BLaER1 treated with 17β-estradiol and CSF1 and Interleukin-3, amounts not matched to agents 10 nM and 100 nM (cell line): ENCODE data around the gene HNRNPA2B1.
A peak's percentile ranks its signal among the peaks of the same experiment; 100 is the strongest.
"Not testable (repeated sequence)": the region's sequence is repeated elsewhere in the genome, so short reads cannot be mapped to it uniquely, and the experiment has no call there.

Experiments used
- H3K27ac ChIP-seq, 11 experiments: shearing (Covaris generic); formaldehyde crosslinking; 2 replicates each; pipeline ENCODE4 v1.8.1; 2022
- H3K27me3 ChIP-seq, 11 experiments: shearing (Covaris generic); formaldehyde crosslinking; 2 replicates each; pipeline ENCODE4 v1.8.1; 2022
- H3K36me3 ChIP-seq, 11 experiments: shearing (Covaris generic); formaldehyde crosslinking; 2 replicates each; pipeline ENCODE4 v1.8.1; 2022
- H3K4me1 ChIP-seq, 10 experiments: shearing (Covaris generic); formaldehyde crosslinking; 2 replicates each; pipeline ENCODE4 v1.8.1; 2022
- H3K4me2 ChIP-seq, 11 experiments: shearing (Covaris generic); formaldehyde crosslinking; 2 replicates each; pipeline ENCODE4 v1.8.1; 2022
- H3K4me3 ChIP-seq, 10 experiments: shearing (Covaris generic); formaldehyde crosslinking; 2 replicates each; pipeline ENCODE4 v1.8.1; 2022
- H3K9ac ChIP-seq, 11 experiments: shearing (Covaris generic); formaldehyde crosslinking; 2 replicates each; pipeline ENCODE4 v1.8.1; 2022
- H3K9me3 ChIP-seq, 11 experiments: shearing (Covaris generic); formaldehyde crosslinking; replicated peaks in 1 of 11; 2 replicates each; pipeline ENCODE4 v1.8.1; 2022
- H4K20me1 ChIP-seq, 11 experiments: shearing (Covaris generic); formaldehyde crosslinking; 2 replicates each; pipeline ENCODE4 v1.8.1; 2022
- Cebpa-rat ChIP-seq, 11 experiments: shearing (Covaris generic); IDR thresholded peaks; 2 replicates each; pipeline ENCODE4 v1.8.1; 2022

The HNRNPA2B1 gene

DNA sequence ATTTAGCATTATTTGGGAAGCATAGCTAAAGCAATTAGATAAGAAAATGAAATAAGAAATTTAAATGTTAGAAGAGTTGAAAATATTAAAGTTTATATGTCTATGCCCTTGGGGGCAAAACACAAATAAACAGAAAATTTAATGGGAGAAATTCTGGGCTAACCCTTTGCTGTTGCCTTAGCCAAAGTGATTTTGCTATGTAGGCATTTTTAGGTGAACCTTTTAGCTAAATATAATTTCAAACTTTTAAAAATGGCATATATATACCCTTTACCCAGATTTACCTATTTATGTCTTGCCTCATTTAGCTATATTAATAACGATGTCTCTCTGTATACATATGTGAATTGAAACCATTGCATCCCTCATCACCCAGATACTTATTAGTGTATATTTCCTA is 28.5 kb downstream of the HNRNPA2B1 start:
- H3K4me1 ChIP-seq = peaks cover 0 to 4% (median 0%) of the 10 kb centered on the region in 10 experiments; a peak in 4 of 20 replicates
- H3K4me2 ChIP-seq = no peak overlapping the region
- peaks cover 0 to 30% (median 25%) of the 10 kb centered on the region in 11 experiments; a peak in 17 of 22 replicates for H3K36me3 ChIP-seq
- no peak for TF ChIP-seq Cebpa-rat (IDR thresholded peaks at IDR 0.05)
- H3K27me3 ChIP-seq = no peaks in the 10 kb centered on the region
- H3K27ac ChIP-seq = no peak overlapping the region
- H3K9me3 ChIP-seq = peaks cover 0 to 20% (median 9%) of the 10 kb centered on the region in 11 experiments; a peak in 9 of 22 replicates
- no peak overlapping the region for H3K9ac ChIP-seq
- 0 out of 22 replicates have a peak, but pooled peaks cover 0 to 6% (median 0%) of the 10 kb centered on the region in 11 experiments for H4K20me1 ChIP-seq
- no peak overlapping the region for H3K4me3 ChIP-seq

DNA sequence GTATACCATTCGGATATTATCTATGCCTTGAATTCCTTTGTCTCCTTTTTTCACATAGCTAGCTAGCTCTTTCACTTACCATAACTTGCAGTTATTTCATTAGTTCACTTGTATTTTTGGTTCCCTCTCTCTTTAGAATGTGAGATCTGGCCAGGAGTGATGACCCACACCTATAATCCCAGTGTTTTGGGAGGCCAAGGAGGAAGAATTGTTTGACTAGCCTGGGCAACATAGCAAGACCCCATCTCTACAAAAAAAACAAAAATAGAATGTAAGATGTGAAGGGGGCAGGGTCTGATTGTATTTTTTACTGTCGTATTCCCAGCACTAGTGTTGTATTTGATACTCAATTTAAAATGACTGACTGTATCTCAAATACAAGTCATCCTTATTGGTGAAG is 28.9 kb downstream of the HNRNPA2B1 start:
- no peak overlapping the region for H3K9ac ChIP-seq
- H3K36me3 ChIP-seq = peaks cover 0 to 30% (median 25%) of the 10 kb centered on the region in 11 experiments; a peak in 17 of 22 replicates
- H3K4me1 ChIP-seq = peaks cover 0 to 9% (median 0%) of the 10 kb centered on the region in 10 experiments; a peak in 4 of 20 replicates
- H3K4me3 ChIP-seq = no peak overlapping the region
- 0 out of 22 replicates have a peak, but pooled peaks cover 0 to 6% (median 0%) of the 10 kb centered on the region in 11 experiments for H4K20me1 ChIP-seq
- H3K4me2 ChIP-seq = no peak overlapping the region
- TF ChIP-seq Cebpa-rat (IDR thresholded peaks at IDR 0.05) = no peak
- peaks cover 0 to 20% (median 8%) of the 10 kb centered on the region in 11 experiments; a peak in 7 of 22 replicates for H3K9me3 ChIP-seq
- H3K27ac ChIP-seq = no peak overlapping the region
- H3K27me3 ChIP-seq = no peaks in the 10 kb centered on the region

DNA sequence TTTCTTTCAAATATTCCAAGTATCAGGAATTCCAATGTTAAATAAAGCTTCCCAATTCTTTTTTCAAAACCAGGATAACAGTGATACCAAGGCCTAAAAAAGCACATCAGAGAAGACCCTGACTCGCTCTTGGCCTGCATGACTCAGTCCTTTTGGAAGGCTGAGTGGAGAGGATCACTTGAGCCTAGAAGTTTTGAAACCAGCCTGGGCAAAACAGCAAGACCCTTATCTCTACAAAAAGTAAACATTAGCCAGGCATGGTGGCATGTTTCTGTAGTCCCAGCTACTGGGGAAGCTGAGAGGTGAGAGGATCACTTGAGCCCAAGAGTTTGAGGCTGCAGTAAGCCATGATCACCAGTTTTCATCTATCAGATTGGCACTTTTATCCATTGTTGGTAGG is 29.9 kb downstream of the HNRNPA2B1 start:
- Histone ChIP-seq H4K20me1 (0 out of 22 replicates have a peak, but pooled peaks cover 0 to 6% (median 0%) of the 10 kb centered on the region in 11 experiments), H3K36me3 (peaks cover 0 to 30% (median 25%) of the 10 kb centered on the region in 11 experiments; a peak in 17 of 22 replicates), H3K4me3 (no peak overlapping the region), H3K4me1 (peaks cover 0 to 10% (median 0%) of the 10 kb centered on the region in 10 experiments; a peak in 4 of 20 replicates), H3K27me3 (no peaks in the 10 kb centered on the region), H3K9me3 (peaks cover 0 to 20% (median 8%) of the 10 kb centered on the region in 11 experiments; a peak in 7 of 22 replicates), H3K4me2 (no peak overlapping the region), H3K27ac (no peak overlapping the region), H3K9ac (no peak overlapping the region)
- no peak for TF ChIP-seq Cebpa-rat (IDR thresholded peaks at IDR 0.05)

DNA sequence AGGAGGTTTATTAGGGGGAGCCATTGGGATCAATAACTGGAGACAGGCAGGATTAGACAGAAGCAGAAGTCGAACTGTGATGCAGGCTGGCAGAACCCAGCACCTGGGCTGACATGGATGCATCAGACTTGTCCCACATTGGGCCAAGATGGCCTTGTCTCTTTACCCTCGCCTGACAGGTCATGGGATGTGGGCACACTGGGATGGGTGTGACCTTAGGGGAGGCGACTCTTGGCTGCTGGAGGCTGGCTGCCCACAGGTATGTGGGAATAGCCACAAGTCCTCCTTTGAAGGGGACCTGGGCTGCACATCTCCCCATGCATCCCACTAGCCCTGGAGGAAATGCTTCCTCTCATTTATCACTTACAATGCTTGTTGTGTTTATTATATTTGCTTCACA is 31.3 kb downstream of the HNRNPA2B1 start:
- H3K27me3 ChIP-seq = no peaks in the 10 kb centered on the region
- H4K20me1 ChIP-seq = 0 out of 22 replicates have a peak, but pooled peaks cover 0 to 6% (median 0%) of the 10 kb centered on the region in 11 experiments
- H3K9ac ChIP-seq = no peak overlapping the region
- peaks cover 0 to 15% (median 8%) of the 10 kb centered on the region in 11 experiments; a peak in 7 of 22 replicates for H3K9me3 ChIP-seq
- no peak for TF ChIP-seq Cebpa-rat (IDR thresholded peaks at IDR 0.05)
- no peak overlapping the region for H3K4me3 ChIP-seq
- peaks cover 0 to 10% (median 0%) of the 10 kb centered on the region in 10 experiments; a peak in 4 of 20 replicates for H3K4me1 ChIP-seq
- H3K4me2 ChIP-seq = no peak overlapping the region
- H3K27ac ChIP-seq = no peak overlapping the region
- peaks cover 0 to 30% (median 25%) of the 10 kb centered on the region in 11 experiments; a peak in 17 of 22 replicates for H3K36me3 ChIP-seq

DNA sequence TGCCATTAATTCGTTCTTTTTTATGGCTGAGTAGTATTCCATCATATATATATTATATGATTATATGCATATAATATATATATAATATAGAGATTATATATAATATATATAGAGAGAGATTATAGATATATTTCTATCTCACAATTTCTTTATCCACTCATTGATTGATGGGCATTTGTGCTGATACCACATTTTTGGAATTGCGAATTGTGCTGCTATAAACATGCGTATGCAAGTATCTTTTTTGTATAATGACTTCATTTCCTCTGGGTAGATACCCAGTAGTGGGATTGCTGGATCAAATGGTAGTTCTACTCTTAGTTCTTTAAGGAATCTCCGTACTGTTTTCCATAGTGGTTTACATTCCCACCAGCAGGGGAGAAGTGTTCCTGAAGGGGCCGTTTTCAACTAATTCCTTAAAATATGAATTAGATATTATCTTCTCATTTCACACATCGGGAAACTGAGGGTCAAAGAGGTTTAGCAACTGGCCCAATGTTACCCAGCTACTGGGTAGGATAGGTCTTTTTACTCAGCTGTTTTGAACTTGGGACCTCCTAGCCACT is 32.0 kb downstream of the HNRNPA2B1 start:
- no peak for TF ChIP-seq Cebpa-rat (IDR thresholded peaks at IDR 0.05)
- Histone ChIP-seq H3K9ac (no peak overlapping the region), H3K27me3 (no peaks in the 10 kb centered on the region), H3K4me3 (no peak overlapping the region), H3K4me1 (peaks cover 0 to 10% (median 0%) of the 10 kb centered on the region in 10 experiments; a peak in 4 of 20 replicates), H3K27ac (no peak overlapping the region), H4K20me1 (0 out of 22 replicates have a peak, but pooled peaks cover 0 to 3% (median 0%) of the 10 kb centered on the region in 11 experiments), H3K36me3 (peaks cover 0 to 30% (median 25%) of the 10 kb centered on the region in 11 experiments; a peak in 17 of 22 replicates), H3K4me2 (no peak overlapping the region), H3K9me3 (peaks cover 0 to 17% (median 8%) of the 10 kb centered on the region in 11 experiments; a peak in 8 of 22 replicates)

DNA sequence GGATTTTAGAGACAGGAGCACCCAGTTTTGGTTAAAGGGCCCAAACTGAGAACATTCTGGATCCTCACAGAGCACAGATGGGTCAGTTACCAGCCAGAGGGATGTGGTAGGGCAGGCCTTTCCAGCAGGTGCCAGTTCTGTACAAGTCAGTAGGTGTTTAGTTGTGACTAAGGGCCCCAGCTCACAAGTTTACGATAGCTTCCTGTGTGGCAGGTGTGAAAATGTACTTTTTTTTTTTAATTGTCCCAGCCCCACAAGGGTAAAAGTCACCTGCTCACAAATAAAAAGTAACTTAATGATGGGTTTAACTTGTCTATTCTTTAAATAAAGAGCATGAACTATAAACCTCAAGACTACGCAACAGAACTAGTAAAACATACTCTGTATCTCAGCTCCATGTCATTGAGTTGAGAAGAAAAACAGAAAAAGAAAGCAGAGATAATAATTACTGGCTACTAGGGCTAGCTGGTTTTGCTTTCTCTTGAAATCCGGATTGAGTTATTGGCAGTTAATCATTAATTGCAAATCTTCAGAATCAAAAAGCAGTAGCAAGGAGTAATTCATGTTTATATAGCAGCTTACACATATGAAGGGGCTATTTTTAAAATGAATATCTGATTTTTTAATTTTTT is 33.1 kb downstream of the HNRNPA2B1 start:
- no peak overlapping the region for H3K9ac ChIP-seq
- no peak for TF ChIP-seq Cebpa-rat (IDR thresholded peaks at IDR 0.05)

DNA sequence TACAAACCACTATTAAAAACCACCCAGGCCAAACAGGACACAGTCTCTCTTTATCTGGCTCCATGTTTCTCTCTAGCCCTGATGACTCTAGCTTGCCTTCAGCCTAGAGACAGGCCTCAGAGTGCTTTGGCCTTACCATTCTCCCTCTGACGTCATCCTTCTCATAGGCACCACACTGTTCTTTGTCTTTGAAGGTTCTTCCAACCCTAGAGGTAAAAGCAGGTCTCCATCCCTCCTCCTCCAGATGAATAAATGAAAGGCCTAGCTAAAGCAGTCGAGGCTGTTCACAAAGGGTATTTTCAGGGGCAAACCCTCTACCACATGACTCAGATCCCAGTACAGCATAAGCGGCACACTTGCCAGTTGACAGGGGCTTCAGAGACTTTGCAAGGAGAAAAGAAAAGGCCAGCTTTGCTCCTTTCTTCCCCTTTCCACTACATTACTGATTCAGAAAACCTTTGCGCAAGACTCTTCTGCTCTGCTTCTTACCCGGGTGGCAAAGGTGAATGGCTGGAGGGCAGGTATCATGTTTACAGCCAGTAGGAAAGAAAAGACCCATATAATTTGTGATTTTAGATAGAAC is 33.8 kb downstream of the HNRNPA2B1 start:
- Histone ChIP-seq H4K20me1 (0 out of 22 replicates have a peak, but pooled peaks cover 0 to 3% (median 0%) of the 10 kb centered on the region in 11 experiments), H3K4me1 (peaks cover 0 to 10% (median 0%) of the 10 kb centered on the region in 10 experiments; a peak in 4 of 20 replicates)
- TF ChIP-seq Cebpa-rat (IDR thresholded peaks at IDR 0.05) = no peak

More for the DNA sequence above, 33.1 kb downstream of the HNRNPA2B1 start:
- H3K36me3 ChIP-seq = peaks cover 0 to 30% (median 25%) of the 10 kb centered on the region in 11 experiments; a peak in 17 of 22 replicates
- H3K4me1 ChIP-seq = peaks cover 0 to 10% (median 0%) of the 10 kb centered on the region in 10 experiments; a peak in 4 of 20 replicates
- peak overlapping the region in 2 of 11 experiments; percentile 13 to 30; a peak in 1 of 22 replicates for H3K4me2 ChIP-seq
- no peaks in the 10 kb centered on the region for H3K27me3 ChIP-seq
- 0 out of 22 replicates have a peak, but pooled peaks cover 0 to 3% (median 0%) of the 10 kb centered on the region in 11 experiments for H4K20me1 ChIP-seq
- no peak overlapping the region for H3K4me3 ChIP-seq
- H3K27ac ChIP-seq = no peak overlapping the region
- H3K9me3 ChIP-seq = peaks cover 0 to 17% (median 8%) of the 10 kb centered on the region in 11 experiments; a peak in 8 of 22 replicates

DNA sequence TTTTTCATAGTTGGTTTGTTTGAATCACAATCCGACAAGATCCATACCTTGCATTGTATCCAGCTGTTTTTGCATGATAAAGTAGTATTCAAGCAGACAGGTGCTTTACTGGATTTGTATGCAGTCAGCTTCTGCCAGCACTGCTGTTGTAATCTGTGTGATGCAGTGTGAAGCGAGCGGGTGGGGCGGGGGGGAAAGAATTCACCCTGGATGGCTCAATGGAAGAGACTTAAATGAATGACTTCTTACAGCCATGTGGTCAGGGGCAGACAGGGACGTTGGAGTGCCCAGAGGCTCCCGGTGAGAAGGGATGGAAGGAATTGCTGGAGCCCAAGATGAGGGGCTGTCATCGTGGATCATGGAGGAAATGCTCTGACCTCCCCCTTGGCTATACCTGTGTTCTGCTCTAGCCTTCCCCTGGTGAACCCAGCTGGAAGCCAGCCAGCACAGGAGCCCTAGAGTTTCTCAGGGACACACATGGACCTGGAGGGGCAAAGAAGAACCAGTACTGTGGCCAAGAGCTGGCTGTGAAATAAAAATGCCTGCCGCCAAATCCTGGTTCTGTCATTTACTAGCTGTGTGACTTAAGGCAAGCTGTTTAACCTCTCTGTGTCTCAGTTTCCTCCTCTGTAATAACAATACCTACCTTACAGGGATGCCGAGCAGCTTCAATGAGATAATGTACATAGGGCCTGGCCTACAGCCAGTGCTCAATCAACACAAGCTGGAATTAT is 34.4 kb downstream of the HNRNPA2B1 start:
- Histone ChIP-seq H3K27me3 (no peaks in the 10 kb centered on the region), H3K4me3 (no peak overlapping the region), H3K4me1 (peaks cover 0 to 10% (median 0%) of the 10 kb centered on the region in 10 experiments; a peak in 4 of 20 replicates), H3K4me2 (peak overlapping the region in 2 of 11 experiments; percentile 13 to 30; a peak in 1 of 22 replicates), H3K9me3 (peaks cover 0 to 11% (median 3%) of the 10 kb centered on the region in 11 experiments; a peak in 7 of 22 replicates), H3K9ac (no peak overlapping the region), H3K36me3 (peaks cover 0 to 20% (median 14%) of the 10 kb centered on the region in 11 experiments; a peak in 17 of 22 replicates), H4K20me1 (0 out of 22 replicates have a peak, but pooled peaks cover 0 to 3% (median 0%) of the 10 kb centered on the region in 11 experiments), H3K27ac (no peak overlapping the region)
- no peak for TF ChIP-seq Cebpa-rat (IDR thresholded peaks at IDR 0.05)

More for the DNA sequence above, 33.8 kb downstream of the HNRNPA2B1 start:
- peaks cover 0 to 27% (median 21%) of the 10 kb centered on the region in 11 experiments; a peak in 17 of 22 replicates for H3K36me3 ChIP-seq
- H3K9me3 ChIP-seq = peaks cover 0 to 17% (median 8%) of the 10 kb centered on the region in 11 experiments; a peak in 8 of 22 replicates
- H3K27me3 ChIP-seq = no peaks in the 10 kb centered on the region
- H3K9ac ChIP-seq = no peak overlapping the region
- H3K27ac ChIP-seq = no peak overlapping the region
- peak overlapping the region in 2 of 11 experiments; percentile 13 to 30; a peak in 3 of 22 replicates for H3K4me2 ChIP-seq
- no peak overlapping the region for H3K4me3 ChIP-seq

DNA sequence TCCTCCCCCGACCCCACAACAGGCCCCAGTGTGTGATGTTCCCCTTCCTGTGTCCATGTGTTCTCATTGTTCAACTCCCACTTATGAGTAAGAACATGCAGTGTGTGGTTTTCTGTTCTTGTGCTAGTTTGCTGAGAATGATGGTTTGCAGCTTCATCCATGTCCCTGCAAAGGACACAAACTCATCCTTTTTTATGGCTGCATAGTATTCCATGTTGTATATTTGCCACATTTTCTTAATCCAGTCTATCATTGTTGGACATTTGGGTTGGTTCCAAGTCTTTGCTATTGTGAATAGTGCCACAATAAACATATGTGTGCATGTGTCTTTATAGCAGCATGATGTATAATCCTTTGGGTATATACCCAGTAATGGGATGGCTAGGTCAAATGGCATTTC is 36.7 kb downstream of the HNRNPA2B1 start:
- not testable (repeated sequence) for H4K20me1 ChIP-seq, H3K9me3 ChIP-seq, H3K36me3 ChIP-seq, H3K27me3 ChIP-seq, H3K4me3 ChIP-seq, H3K4me2 ChIP-seq, H3K27ac ChIP-seq, H3K9ac ChIP-seq
- H3K4me1 ChIP-seq = peaks cover 0 to 12% (median 1%) of the 10 kb centered on the region in 10 experiments; a peak in 8 of 20 replicates
